ENCODE results near the gene AIFM1.

Gene AIFM1

GRCh38 chrX:130098210-130098552, 67.5 kb downstream of the AIFM1 start:
- H3K27me3 ChIP-seq (ENCODE audit: control insufficient read depth, insufficient read depth, low read length), result no peaks in the 10 kb centered on the region
- H3K27ac ChIP-seq, result no peak overlapping the region
- no peaks in the 10 kb centered on the region for H3K36me3 ChIP-seq (ENCODE audit: control insufficient read depth, insufficient read depth, low read length)
- no peak overlapping the region for H3K9ac ChIP-seq
- H3K4me3 ChIP-seq (ENCODE audit: low read depth, low read length), result no peak overlapping the region
- peak overlapping the region; percentile 56 for H2AFZ ChIP-seq
- H3K4me2 ChIP-seq (ENCODE audit: low read length), result no peak overlapping the region
- H3K9me3 ChIP-seq (ENCODE audit: control insufficient read depth, low read length), result no peaks in the 10 kb centered on the region
- TF ChIP-seq CTCF (IDR thresholded peaks at IDR 0.05), result no peak
- no peaks in the 10 kb centered on the region for H3K79me2 ChIP-seq
- peaks cover 4% of the 10 kb centered on the region for H3K4me1 ChIP-seq

- Histone ChIP-seq H3K4me2 (ENCODE audit: low read length) (no peak overlapping the region), H3K36me3 (ENCODE audit: control insufficient read depth, insufficient read depth, low read length) (no peaks in the 10 kb centered on the region), H3K27ac (no peak overlapping the region), H3K79me2 (no peaks in the 10 kb centered on the region), H2AFZ (peak overlapping the region; percentile 56), H3K27me3 (ENCODE audit: control insufficient read depth, insufficient read depth, low read length) (no peaks in the 10 kb centered on the region), H3K4me3 (ENCODE audit: low read depth, low read length) (no peak overlapping the region), H3K9ac (no peak overlapping the region), H3K9me3 (ENCODE audit: control insufficient read depth, low read length) (no peaks in the 10 kb centered on the region), H3K4me1 (peaks cover 4% of the 10 kb centered on the region)
- no peak for TF ChIP-seq CTCF (IDR thresholded peaks at IDR 0.05)
Observed at GRCh38 chrX:130097507-130098209, 68.0 kb downstream of the AIFM1 start.

- Histone ChIP-seq H3K4me1 (peaks cover 4% of the 10 kb centered on the region), H3K27me3 (ENCODE audit: control insufficient read depth, insufficient read depth, low read length) (no peaks in the 10 kb centered on the region), H3K9ac (no peak overlapping the region), H3K79me2 (no peaks in the 10 kb centered on the region), H3K4me3 (ENCODE audit: low read depth, low read length) (no peak overlapping the region), H3K27ac (no peak overlapping the region), H3K4me2 (ENCODE audit: low read length) (no peak overlapping the region), H3K9me3 (ENCODE audit: control insufficient read depth, low read length) (no peaks in the 10 kb centered on the region), H3K36me3 (ENCODE audit: control insufficient read depth, insufficient read depth, low read length) (no peaks in the 10 kb centered on the region), H2AFZ (no peak overlapping the region)
- no peak for TF ChIP-seq CTCF (IDR thresholded peaks at IDR 0.05)
Observed at GRCh38 chrX:130095249-130096030, 70.2 kb downstream of the AIFM1 start.

- TF ChIP-seq CTCF (IDR thresholded peaks at IDR 0.05), result no peak
- Histone ChIP-seq H3K4me1 (peaks cover 4% of the 10 kb centered on the region), H3K27ac (no peak overlapping the region), H3K9ac (no peak overlapping the region), H3K79me2 (no peaks in the 10 kb centered on the region), H3K27me3 (ENCODE audit: control insufficient read depth, insufficient read depth, low read length) (no peaks in the 10 kb centered on the region), H3K36me3 (ENCODE audit: control insufficient read depth, insufficient read depth, low read length) (no peaks in the 10 kb centered on the region), H3K4me3 (ENCODE audit: low read depth, low read length) (no peak overlapping the region), H2AFZ (no peak overlapping the region), H3K4me2 (ENCODE audit: low read length) (no peak overlapping the region), H3K9me3 (ENCODE audit: control insufficient read depth, low read length) (no peaks in the 10 kb centered on the region)
Observed at GRCh38 chrX:130094696-130095095, 70.9 kb downstream of the AIFM1 start.
